GM19193 (cell line): Measurements from ENCODE around the gene ANP32B.

ENCODE experiments used
- POLR2A ChIP-seq: IDR thresholded peaks from 4 replicates; pipeline ENCODE4 v1.6.1; 2011; ENCODE audit not compliant: insufficient read depth, insufficient read length; ENCODE audit errors: extremely low read depth

ANP32B gene

DNA sequence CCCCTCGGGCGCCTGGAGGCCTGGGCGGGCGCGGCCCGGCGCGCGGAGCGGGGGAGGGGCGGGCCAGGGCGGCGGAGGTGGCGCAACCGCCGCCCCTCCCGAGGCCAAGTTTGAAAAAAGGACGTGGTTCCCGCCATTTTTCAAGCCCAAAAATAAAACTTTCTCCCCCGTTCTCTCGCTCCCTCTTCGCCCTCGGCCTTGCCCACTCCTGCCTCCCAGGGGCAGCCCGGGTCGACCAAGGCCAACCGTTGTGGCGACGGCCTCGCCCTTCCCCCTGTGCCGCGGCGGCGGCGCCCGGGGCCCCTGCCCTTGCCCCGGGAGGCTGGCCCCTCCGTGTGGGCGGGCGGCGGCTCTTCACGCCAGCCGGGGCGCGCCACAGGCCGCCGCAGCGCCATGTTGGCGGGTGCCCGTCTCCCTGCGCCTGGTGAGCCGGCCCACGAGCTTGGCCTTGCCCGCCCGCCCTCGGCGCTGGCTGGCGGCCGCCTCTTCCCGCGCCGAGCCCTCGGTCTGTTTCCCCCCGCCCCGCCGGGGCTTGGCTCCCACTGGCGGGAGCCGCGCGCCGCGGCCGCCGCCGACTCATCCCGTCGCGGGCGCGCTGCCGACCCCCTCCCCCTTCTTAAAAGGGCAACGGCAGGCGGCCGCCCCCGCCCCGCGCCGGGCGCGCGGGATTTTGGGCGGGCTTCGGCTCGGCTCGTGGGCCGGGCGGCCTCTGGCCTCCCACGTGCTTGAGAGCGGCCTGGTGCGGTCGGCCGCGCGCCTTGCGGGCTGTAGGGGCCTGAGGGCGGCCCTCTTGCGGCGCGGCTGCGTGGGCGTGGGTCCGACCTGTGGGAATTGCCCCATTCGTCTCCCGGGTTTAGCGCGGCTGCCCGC, 1.3 kb downstream of the ANP32B start:
- TF ChIP-seq POLR2A = peak; percentile 68

DNA sequence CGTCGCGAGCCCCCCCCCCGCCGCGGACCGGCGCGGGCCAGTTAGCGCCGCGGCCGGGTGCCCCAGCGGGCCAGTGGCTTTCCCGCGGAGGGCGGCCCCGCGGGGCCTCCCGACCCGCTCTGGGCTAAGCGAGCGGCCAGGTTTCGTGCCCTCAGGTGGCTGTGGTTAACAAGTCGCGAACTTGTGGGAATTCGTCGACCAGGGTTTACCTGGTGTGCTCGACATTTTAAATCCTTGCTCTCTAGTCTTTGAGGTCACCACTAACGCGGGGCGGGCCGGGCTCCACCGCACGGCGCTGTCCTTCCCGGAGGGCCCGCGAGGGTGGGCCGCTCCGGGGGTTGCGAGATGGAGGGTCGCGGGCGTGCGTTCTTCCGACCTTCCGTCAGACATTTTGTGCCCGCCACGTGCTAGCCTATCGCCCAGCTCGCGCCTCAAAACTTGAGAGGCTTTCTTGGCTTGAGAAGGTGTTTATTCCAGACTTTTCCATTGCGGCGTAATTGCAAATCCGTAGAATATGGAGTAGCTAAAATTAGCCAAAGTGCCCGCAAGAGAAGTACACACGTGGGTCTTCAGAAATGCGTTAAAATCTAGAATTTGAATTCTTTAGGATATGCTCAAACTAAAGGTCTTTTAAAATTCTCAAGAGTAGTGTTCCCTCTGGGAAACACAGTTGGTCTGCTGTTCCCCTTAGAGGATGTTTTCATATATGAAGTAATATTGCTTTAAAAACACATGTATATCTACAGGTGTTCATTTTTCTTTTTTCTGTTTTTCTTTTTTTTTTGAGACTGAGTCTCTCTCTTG, 2.1 kb downstream of the ANP32B start:
- TF ChIP-seq POLR2A = no peak

DNA sequence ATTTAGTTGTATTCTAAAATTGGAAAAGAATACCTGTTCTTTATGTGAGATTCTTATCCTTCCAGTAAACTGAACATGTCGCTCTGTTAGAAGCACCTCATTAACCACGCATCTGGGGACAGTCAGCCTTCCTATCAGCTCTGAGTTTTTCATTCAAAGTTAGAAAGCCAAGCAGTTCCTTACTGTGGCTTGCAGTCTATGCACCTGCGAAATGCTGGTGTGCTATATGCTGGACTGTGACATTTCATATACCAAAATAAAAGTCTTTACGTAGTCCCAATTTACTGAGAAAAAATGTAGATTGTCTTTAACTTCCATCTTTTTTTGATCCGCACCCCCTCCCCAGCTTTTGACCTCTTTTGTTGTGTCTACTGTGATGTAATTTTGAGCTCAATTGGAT, 4.3 kb downstream of the ANP32B start:
- TF ChIP-seq POLR2A = no peak

DNA sequence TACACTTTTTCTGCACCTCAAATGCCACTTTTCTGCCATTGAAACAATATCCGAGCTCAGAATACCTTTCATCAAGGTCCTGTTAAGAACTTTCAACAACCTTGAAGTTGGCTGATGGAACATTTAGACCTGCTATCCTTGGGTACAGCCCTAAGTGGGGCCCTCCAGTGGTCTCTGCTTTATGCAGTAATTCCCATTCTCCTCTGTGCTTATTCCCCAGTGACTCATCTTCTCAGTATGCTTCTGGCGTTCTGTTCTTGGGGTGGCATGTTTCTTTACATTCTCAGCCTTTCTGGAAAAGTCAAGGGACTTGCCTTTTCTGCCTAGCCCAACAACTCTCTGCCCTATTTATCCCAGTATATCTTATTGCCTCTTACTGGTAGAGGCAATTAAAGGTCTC, 7.1 kb downstream of the ANP32B start:
- no peak for TF ChIP-seq POLR2A

DNA sequence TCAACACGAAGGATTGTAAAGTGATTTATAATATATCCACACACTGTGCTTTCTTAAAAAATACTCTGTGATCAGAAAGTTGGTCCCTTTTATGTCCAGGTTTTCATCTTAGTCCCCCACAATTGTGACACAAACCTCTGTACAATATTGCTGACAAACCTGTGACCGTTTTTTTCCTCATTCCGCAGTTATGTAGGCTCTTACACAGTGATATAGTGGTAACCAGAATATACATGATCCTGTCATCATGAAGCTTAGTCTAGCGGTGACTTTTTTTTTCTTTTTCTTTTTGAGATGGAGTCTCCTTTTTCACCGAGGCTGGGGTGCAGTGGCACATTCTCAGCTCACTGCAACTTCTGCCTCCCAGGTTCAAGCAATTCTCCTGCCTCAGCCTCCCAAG, 8.7 kb downstream of the ANP32B start:
- TF ChIP-seq POLR2A = no peak

DNA sequence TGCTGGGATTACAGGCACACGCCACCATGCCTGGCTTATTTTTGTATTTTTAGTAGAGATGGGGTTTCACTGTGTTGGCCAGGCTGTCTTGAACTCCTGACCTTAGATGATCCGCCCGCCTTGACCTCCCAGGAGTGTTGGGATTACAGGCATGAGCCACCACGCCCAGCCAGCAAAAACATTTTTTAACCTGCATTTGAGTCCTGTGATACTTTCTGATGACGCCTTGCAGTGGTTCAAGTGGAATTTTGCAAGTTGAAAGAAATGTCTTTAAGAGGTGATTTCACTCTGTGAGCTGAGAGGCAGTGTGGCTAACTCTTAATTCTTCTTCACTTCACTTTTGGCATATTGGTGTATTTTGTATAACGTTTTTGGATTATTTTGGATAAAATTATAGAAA, 9.1 kb downstream of the ANP32B start:
- no peak for TF ChIP-seq POLR2A

DNA sequence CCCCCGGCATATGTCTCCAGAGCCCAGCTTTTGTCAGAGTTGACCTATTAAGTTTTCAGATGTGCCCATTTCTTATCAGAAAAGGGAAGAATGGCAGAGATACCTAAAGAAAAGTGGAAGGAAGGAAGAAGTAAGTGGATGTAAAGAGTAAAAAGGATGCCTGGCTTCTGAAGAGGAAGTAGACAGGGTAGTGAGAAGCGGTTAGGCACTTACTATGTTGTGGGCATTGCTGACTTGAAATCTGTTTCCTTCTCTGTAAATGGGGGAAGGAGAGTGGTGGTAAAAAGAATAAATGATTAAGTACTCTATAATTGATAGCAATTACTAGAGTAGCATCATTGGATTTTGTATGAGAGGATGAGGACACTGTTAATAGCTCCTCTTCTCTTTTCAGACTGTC, 9.9 kb downstream of the ANP32B start:
- TF ChIP-seq POLR2A = no peak

DNA sequence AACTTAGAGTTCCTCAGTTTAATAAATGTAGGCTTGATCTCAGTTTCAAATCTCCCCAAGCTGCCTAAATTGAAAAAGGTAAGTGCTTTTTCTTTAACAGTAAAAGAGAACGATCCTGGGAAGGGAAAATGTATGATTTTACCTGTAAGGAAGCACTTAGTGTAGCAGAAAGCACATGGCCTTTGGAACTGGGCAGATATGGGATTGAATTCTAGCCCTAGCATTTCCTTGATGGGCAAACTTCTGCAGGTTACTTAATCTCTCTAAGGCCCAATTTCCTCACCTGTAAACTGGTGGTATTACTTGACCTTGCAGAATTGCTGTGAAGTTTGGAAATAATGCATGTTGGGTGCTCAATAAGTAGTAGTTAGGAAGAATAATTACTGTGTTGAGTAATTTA, 11.6 kb downstream of the ANP32B start:
- TF ChIP-seq POLR2A = no peak

DNA sequence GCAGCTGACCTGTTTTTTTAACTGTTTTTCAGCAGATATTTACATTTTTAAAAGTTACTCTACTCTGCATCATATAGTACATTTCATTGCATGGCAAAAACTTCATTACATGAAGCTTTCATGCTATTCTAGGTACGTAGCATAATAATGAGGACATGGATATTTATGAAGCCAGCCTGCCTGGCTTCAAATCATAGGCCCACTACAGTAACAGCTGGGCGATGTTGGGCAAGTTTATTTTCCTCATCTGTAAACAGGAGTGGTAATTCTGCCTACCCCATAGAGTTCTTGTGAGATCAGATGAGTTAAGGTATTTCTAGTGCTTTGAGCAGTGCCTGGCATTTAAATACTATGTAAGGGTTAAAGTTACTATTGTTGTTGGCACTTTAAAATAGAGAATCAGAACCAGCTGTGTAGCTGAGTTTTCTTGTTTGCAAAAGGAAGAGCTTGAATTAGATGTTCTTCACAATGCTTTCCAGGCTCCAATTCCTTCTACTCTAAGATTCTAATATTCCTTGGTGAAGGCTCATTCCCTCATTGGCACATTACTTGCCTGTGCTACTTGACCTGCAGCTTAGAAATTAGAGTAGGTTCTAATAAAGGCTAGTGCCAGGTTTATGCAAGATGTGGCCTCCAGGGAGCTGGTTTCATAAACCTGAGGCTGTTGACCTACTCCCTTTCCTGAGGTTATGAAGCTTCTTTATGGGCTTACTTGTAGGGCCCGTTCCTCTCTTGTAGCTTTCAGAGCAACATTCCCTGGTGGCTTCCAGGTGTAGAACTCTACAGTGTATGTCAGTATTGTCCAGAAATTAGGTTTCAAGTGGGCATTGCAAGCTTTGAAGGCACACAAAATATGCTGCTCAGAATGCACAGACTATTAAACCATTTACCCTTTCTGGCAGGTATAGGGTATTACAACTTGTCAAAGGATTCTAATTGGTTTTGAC, 14.5 kb downstream of the ANP32B start:
- TF ChIP-seq POLR2A = no peak

DNA sequence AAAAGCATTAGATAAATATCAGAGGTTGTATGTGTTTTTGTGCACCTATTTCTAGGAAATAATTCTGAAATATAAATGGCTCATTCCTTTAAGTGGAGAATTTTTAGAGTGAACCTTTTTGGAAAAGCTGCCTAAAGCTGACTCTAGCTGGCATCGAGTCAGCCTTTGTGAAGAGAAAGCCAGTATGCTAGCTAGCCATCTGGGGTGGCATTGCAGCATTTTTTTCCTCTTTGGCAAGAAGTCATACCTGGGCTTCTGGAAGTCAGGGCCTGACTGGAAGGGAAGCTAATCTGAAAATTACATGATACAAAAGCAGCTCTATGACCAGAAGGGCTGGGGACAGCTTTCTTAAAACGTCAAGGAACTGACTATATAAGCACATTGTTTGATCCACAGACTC, 19.7 kb downstream of the ANP32B start:
- no peak for TF ChIP-seq POLR2A

DNA sequence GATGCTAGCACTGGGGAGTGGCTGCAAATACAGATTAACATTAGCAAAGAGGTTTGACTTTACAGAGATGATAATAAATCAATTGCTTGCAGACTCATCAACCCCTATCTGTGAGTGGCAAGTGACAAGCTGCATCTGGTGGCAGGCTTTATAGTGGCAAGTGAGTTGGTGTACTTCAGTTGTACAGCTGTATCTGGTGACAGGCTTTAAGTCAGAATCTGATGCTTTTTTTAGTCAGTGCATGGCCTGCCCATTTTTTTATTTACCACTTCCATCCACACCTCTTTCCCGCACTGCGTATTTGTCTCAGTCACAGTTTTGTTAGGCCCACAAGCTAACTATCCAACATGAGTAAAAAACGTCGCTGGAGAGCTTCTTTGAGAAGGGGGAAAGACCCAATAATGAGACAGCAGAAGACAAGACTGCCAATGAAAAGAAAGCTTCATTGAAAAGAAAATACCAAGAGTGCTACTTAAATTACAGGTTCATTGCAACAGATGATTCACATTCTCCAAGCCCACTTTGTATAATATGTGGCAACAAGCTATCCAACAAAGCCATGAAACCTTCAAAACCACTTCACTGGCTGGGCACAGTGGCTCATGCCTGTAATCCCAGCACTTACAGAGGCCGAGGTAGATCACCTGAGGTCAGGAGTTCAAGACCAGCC, 23.1 kb downstream of the ANP32B start:
- no peak for TF ChIP-seq POLR2A

DNA sequence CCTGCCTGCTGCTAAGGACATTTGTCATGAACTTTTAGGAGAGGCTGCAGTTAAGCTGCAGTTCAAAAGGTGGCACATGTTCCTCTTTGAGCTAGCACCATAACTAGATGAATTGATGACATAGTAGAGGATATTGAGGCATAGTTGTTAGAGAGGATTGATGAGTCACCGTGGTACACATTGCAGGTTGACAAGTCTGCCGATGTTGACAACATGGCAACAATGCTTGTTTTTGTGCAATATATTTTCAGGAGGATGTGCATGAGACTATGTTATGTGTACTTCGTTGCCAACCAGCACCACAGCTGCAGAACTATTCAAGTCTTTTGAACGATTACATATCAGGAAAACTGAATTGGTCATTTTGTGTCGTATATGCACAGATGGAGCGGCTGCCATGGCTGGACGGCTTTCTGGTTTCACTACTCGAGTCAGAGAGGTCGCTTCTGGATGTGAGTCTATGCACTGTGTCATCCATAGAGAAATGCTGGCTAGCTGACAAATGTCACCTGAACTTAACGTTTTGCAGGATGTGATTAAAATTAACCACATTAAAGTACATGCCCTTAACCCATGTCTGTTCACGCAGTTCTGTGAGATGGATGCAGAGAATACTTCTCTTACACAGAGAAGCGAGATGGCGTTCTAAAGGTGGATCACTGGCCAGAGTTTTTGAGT, 24.2 kb downstream of the ANP32B start:
- TF ChIP-seq POLR2A = no peak

DNA sequence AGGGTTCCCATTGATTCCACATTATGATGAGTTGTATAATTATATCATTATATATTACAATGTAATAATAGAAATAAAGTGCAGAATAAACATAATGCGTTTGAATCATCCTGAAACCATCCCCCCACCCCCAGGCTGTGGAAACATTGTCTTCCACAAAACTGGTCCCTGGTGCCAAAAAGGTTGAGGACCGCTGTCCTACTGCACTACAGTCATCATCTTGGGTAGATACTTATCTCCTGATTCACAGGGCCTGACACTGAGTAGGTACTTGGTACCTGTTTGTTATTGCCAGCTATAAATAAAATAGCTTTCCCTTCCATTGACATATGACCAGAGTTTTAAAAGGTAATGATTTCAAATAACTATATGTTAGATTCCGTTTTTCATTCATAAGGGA, 25.6 kb downstream of the ANP32B start:
- TF ChIP-seq POLR2A = no peak

DNA sequence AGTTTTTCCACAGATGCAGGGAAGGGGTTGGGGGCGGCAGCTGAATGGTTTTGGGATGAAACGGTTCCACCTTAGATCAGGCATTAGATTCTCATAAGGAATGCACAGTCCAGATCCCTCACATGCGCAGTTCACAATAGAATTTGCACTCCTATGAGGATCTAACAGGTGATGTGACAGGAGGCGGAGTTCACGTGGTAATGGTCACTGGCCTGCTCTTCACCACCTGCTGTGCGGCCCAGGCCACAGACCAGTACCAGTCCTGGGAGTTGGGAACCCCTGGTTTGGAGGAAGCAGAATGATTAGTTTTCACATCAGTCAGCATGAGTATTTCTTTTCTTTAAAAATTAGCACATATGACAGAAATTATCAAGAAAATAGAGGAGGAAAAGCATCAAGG, 26.3 kb downstream of the ANP32B start:
- no peak for TF ChIP-seq POLR2A

DNA sequence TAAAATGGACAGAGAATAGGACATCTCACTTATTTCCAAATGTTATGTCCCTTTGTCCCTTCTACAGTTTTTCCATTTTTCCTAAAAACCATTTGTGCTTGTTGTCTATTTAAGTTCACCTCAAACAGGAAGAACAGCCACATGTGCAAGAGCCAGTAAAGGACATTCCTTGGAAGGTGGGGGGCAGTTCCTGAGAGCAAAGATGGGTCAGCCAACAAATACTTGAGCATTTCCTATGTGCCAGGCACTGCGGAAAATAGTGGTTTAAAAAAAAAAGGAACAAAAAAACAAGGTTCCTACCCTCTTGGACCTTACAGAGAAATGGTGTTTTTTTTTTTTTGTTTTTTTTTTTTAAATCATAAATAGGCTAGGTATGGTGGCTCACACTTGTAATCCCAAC, 26.8 kb downstream of the ANP32B start:
- no peak for TF ChIP-seq POLR2A

DNA sequence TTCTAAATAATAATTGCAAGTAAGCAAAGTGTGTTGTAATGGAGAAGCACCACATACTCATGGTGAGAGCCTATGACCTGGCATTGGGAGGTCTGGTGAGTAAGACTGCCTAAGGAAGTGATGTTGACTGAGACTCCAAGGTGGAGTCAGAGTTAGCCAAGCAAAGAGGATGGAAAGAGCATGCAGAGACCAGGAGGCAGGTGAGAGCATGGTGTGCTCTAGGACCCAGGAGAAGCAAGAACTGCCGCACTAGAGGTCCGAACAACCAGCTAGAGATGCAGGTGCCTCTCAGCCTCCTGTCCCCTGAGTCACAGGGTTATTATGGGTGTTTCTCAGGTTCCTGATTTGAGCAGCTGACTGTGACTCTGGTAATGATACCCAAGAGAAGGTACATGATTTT, 27.3 kb downstream of the ANP32B start:
- no peak for TF ChIP-seq POLR2A
